ENCODE measurements around the gene TUBA4A.
A peak's percentile ranks its signal among the peaks of the same experiment; 100 is the strongest.

TUBA4A gene

DNA sequence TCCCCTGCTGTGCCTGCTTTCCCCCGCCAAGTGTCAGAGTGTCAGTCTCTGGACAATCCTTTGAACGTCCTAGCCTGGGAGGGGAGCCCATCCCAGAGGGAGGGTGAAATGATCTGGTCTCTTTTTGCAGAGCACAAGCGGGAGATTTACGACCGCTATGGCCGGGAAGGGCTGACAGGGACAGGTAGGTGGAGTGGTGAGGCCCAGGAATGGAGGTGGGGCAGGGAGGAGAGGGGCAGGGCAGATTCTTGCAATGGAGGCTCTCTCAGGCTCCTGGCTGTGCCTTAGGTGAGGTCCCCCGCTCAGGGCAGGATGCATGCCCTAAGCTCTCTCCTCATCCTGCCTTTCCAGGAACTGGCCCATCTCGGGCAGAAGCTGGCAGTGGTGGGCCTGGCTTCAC lies 27.9 kb upstream of the TUBA4A start:
- H3K4me3 ChIP-seq (ENCODE audit: control insufficient read depth, low read depth, low read length) = no peak overlapping the region
- DNase-seq (ENCODE audit: low read depth) = no peak
- no peak for TF ChIP-seq CTCF (conservative IDR thresholded peaks at IDR 0.05; ENCODE audit: control insufficient read depth, insufficient read depth, low read depth, low read length)

DNA sequence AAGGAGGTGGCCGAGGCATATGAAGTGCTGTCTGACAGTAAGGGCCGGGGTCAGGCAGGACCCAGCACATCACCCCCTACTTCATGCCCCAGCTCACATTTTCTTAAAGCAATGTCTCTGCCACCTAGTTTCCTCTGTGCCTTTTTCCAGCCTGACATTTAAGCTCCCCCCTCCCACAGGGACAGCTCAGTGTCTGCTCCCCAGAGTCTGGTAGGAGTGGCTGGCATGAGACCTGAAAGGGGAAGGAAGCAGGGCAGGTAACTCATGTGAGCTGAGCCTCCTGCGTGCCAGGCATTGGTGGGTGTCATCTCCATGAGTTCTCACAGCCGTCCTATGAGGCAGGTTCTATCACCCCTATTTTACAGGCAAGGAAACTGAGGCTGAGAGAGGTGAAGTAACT lies 26.9 kb upstream of the TUBA4A start:
- no peak overlapping the region for H3K4me3 ChIP-seq (ENCODE audit: control insufficient read depth, low read depth, low read length)
- no peak for TF ChIP-seq CTCF (conservative IDR thresholded peaks at IDR 0.05; ENCODE audit: control insufficient read depth, insufficient read depth, low read depth, low read length)
- no peak for DNase-seq (ENCODE audit: low read depth)

GRCh38 chr2:219279916-219280516 lies 26.3 kb upstream of the TUBA4A start:
- DNase-seq (ENCODE audit: low read depth) = no peak
- TF ChIP-seq CTCF (conservative IDR thresholded peaks at IDR 0.05; ENCODE audit: control insufficient read depth, insufficient read depth, low read depth, low read length) = no peak
- H3K4me3 ChIP-seq (ENCODE audit: control insufficient read depth, low read depth, low read length) = peak overlapping the region; percentile 69

DNA sequence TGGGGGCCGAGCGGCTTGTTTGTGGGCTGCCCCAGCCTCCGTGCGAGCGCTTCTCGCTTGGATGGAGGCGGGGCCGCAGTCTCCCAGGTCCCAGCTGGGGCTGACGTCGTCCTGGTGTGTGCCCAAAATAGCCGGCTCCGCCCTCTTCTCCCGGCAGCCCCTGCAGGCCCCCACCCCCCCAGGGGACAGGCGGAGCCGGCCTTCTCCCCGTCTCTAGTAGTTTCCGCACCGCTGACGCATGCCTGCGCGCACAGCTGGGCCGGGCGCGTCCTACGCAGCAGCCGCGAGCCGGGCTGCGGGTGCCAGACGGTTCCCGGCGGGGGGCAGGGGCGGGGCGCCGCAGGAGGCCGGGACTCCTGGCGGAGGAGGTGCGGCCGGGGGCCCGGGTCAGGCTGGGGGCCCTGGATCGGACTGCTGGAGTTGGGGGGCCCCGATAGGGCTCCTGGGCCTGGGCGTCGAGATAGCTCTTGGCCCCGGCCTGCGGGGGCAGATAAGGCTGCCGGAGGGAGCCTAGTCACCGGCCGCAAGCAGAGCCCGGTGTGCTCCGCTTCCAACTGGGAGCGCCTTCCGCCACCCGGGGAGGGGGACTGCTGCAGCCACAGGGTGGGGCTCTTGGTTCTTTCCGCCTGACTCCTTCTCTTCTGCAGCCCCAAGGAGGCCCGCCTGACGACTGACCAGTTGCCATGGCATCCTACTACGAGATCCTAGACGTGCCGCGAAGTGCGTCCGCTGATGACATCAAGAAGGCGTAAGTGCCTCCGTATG lies 25.6 kb upstream of the TUBA4A start, which contains the start of gene DNAJB2:
Gene DNAJB2, plus strand, starts transcription at position 216 of the 765 bp plus-strand sequence. Its CDS starts 468 bp downstream, at position 684.
- H3K4me3 ChIP-seq (ENCODE audit: control insufficient read depth, low read depth, low read length) = peak within 1 kb of the TSS; percentile 69
- DNase-seq (ENCODE audit: low read depth) = peak; percentile 99

DNA sequence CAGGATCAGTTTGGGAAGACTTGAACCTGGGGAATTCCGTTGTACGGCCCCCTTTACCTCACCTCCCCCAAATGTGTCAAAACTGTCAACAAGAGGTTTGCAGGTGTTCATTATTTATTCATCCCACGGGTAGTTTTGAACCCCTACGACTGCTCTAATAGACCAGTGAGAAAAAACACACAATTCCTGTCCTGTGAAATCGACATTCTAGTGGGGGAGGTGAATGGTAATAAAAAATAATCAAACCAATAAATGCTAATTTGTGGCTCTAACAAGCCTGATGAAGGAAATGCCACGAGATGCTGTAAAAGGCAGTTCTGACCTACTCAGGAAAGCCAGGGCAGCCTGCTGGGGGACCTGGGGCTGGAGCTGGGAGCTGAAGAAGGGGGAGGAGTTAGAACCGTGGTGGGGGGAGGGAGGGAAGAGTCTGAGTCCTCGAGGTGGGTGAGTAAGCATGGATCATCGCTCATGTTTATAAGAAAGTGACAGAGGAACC lies 25.0 kb upstream of the TUBA4A start:
- no peak for TF ChIP-seq CTCF (conservative IDR thresholded peaks at IDR 0.05; ENCODE audit: control insufficient read depth, insufficient read depth, low read depth, low read length)
- no peak for DNase-seq (ENCODE audit: low read depth)
- H3K4me3 ChIP-seq (ENCODE audit: control insufficient read depth, low read depth, low read length) = no peak overlapping the region

More for the DNA sequence above, 25.6 kb upstream of the TUBA4A start, which contains the start of gene DNAJB2:
- TF ChIP-seq CTCF (conservative IDR thresholded peaks at IDR 0.05; ENCODE audit: control insufficient read depth, insufficient read depth, low read depth, low read length) = no peak

GRCh38 chr2:219277703-219278654 lies 24.3 kb upstream of the TUBA4A start:
- H3K4me3 ChIP-seq (ENCODE audit: control insufficient read depth, low read depth, low read length) = no peak overlapping the region
- peak; percentile 80 for DNase-seq (ENCODE audit: low read depth)
- TF ChIP-seq CTCF (conservative IDR thresholded peaks at IDR 0.05; ENCODE audit: control insufficient read depth, insufficient read depth, low read depth, low read length) = peak; percentile 94

Measured in fibroblast of mammary gland (primary cell).